ENCODE measurements around the gene ACADS.
"Not testable (repeated sequence)": the region's sequence is repeated elsewhere in the genome, so short reads cannot be mapped to it uniquely, and the experiment has no call there.

Gene ACADS

GRCh38 chr12:120703311-120703942, 22.2 kb upstream of the ACADS start:
- no peak for DNase-seq

- DNase-seq: no peak
Measured at GRCh38 chr12:120705618-120706017, 20.0 kb upstream of the ACADS start.

GRCh38 chr12:120706029-120706428, 19.6 kb upstream of the ACADS start:
- DNase-seq: no peak

GRCh38 chr12:120708651-120709050, 17.0 kb upstream of the ACADS start:
- DNase-seq: no peak

- peak; percentile 88 for DNase-seq
Measured at GRCh38 chr12:120710031-120710804, 15.4 kb upstream of the ACADS start, which contains the start of gene UNC119B. Gene UNC119B, plus strand, starts transcription at chr12:120710458. Its CDS starts 17 bp downstream, at chr12:120710475.

GRCh38 chr12:120710805-120711296, 14.8 kb upstream of the ACADS start:
- peak; percentile 73 for DNase-seq

GRCh38 chr12:120711411-120711810, 14.2 kb upstream of the ACADS start:
- DNase-seq: no peak

- DNase-seq: no peak
Measured at GRCh38 chr12:120712610-120713009, 13.0 kb upstream of the ACADS start.

GRCh38 chr12:120713861-120714482, 11.7 kb upstream of the ACADS start:
- DNase-seq: peak; percentile 74

GRCh38 chr12:120718055-120718454, 7.6 kb upstream of the ACADS start:
- DNase-seq: no peak

- no peak for DNase-seq
Measured at GRCh38 chr12:120719072-120719471, 6.6 kb upstream of the ACADS start.

GRCh38 chr12:120719496-120720233, 6.0 kb upstream of the ACADS start:
- no peak for DNase-seq

- no peak for DNase-seq
Measured at GRCh38 chr12:120720234-120720986, 5.2 kb upstream of the ACADS start.

GRCh38 chr12:120720987-120721801, 4.4 kb upstream of the ACADS start:
- no peak for DNase-seq

GRCh38 chr12:120721866-120722265, 3.8 kb upstream of the ACADS start:
- no peak for DNase-seq

GRCh38 chr12:120722784-120723183, 2.8 kb upstream of the ACADS start:
- no peak for DNase-seq

- DNase-seq: no peak
Measured at GRCh38 chr12:120724720-120725119, 906 bp upstream of the ACADS start.

GRCh38 chr12:120725151-120725658, 421 bp upstream of the ACADS start:
- DNase-seq: no peak

GRCh38 chr12:120726510-120726793, 826 bp downstream of the ACADS start:
- no peak for DNase-seq

GRCh38 chr12:120726961-120727360, 1.3 kb downstream of the ACADS start:
- DNase-seq: no peak

- not testable (repeated sequence) for DNase-seq
Measured at GRCh38 chr12:120732198-120732597, 6.6 kb downstream of the ACADS start.

Measured in activated CD8-positive, alpha-beta memory T cell treated with anti-CD3 and anti-CD28 coated beads for 24 hours (primary cell).